SK-N-SH (cell line): ENCODE measurements around the gene PMS2. TPM values are rescaled to one million over a fixed set of nuclear protein-coding genes. Genes with fewer than 3 reads are reported as not detected.

Experiments used
- CTCF ChIA-PET: fragments of 300-600, 350-600 bp; formaldehyde crosslinking; extraction: SDS; loops from one replicate; lab custom pipeline; 2021; lab: Yijun Ruan, JAX
- POLR2A ChIA-PET: fragments of 350-600 bp; sonication (Branson Sonifier 250); formaldehyde crosslinking; extraction: SDS; loops from one replicate; lab custom pipeline; 2020; ENCODE audit warnings: antibody characterized with exemption, inconsistent platforms; lab: Yijun Ruan, JAX
- DNase-seq: peaks from one replicate; pipeline ENCODE4 v3.0.0; 2012
- H2AFZ ChIP-seq: fragments of 200-600 bp; sonication (generic); 2 replicates; pipeline ENCODE4 v1.8.1; 2016; ENCODE audit warnings: antibody characterized with exemption, mild to moderate bottlenecking, low read depth
- H3F3A ChIP-seq: fragments of 200-600 bp; sonication (generic); replicated peaks from 2 replicates; pipeline ENCODE3; 2016; ENCODE audit warnings: antibody characterized with exemption, mild to moderate bottlenecking; ENCODE audit not compliant: insufficient read depth
- H3K27ac ChIP-seq, 2 experiments: fragments of 200-500 bp in 1 of 2; fragments of 200-600 bp in 1 of 2; sonication (Bioruptor generic) in 1 of 2; sonication (generic), shearing (Covaris generic) in 1 of 2; 2 replicates each; pipeline versions ENCODE4 v1.5.1 to v1.6.1; 2014 to 2016; ENCODE audit warnings: low read depth in 2 of 2, inconsistent platforms in 1 of 2, low read length in 1 of 2, mild to moderate bottlenecking in 1 of 2, mixed read lengths in 1 of 2
- H3K27me3 ChIP-seq: fragments of 200-600 bp; sonication (generic), shearing (Covaris generic); 2 replicates; pipeline ENCODE4 v1.6.1; 2016; ENCODE audit warnings: mixed run types; ENCODE audit not compliant: insufficient read depth
- H3K36me3 ChIP-seq, 2 experiments: fragments of 200-500 bp in 1 of 2; fragments of 200-600 bp in 1 of 2; sonication (Bioruptor generic) in 1 of 2; sonication (generic) in 1 of 2; replicated peaks in 1 of 2; 2 replicates each; pipeline versions ENCODE3 to v1.5.1; 2014 to 2016; ENCODE audit warnings: low read length in 1 of 2, mild to moderate bottlenecking in 1 of 2; ENCODE audit not compliant: insufficient read depth in 2 of 2, control insufficient read depth in 1 of 2
- H3K4me1 ChIP-seq, 2 experiments: fragments of 200-500 bp in 1 of 2; fragments of 200-600 bp in 1 of 2; sonication (Bioruptor generic) in 1 of 2; sonication (generic), shearing (Covaris generic) in 1 of 2; 2 replicates each; pipeline versions ENCODE4 v1.5.1 to v1.6.1; 2014 to 2016; ENCODE audit warnings: low read depth in 1 of 2, low read length in 1 of 2, mixed run types in 1 of 2; ENCODE audit not compliant: insufficient read depth in 2 of 2, control insufficient read depth in 1 of 2
- H3K4me2 ChIP-seq: fragments of 200-600 bp; sonication (generic), shearing (Covaris generic); 2 replicates; pipeline ENCODE4 v1.6.1; 2017; ENCODE audit warnings: mixed run types
- H3K4me3 ChIP-seq, 2 experiments: fragments of 200-500 bp in 1 of 2; fragments of 200-600 bp in 1 of 2; sonication (Bioruptor generic) in 1 of 2; sonication (generic), shearing (Covaris generic) in 1 of 2; 2 replicates each; pipeline versions ENCODE4 v1.5.1 to v1.8.1; 2014 to 2016; ENCODE audit warnings: low read depth in 2 of 2, inconsistent platforms in 1 of 2, low read length in 1 of 2, mild to moderate bottlenecking in 1 of 2, mixed read lengths in 1 of 2, moderate library complexity in 1 of 2
- H3K79me2 ChIP-seq: fragments of 200-600 bp; sonication (generic); 2 replicates; pipeline ENCODE4 v1.8.1; 2017; ENCODE audit warnings: mild to moderate bottlenecking; ENCODE audit not compliant: insufficient read depth
- H3K9ac ChIP-seq: fragments of 200-600 bp; sonication (generic); 2 replicates; pipeline ENCODE4 v1.6.1; 2017; ENCODE audit warnings: mixed run types
- H3K9me2 ChIP-seq: fragments of 200-600 bp; sonication (generic); 2 replicates; pipeline ENCODE4 v1.6.1; 2017; ENCODE audit warnings: mixed run types
- H3K9me3 ChIP-seq: fragments of 200-600 bp; sonication (generic); 2 replicates; pipeline ENCODE4 v1.6.1; 2017; ENCODE audit warnings: mixed run types, mild to moderate bottlenecking, moderate library complexity
- H4K20me1 ChIP-seq: fragments of 200-600 bp; sonication (generic); 2 replicates; pipeline ENCODE4 v1.6.1; 2017; ENCODE audit warnings: mild to moderate bottlenecking, mixed run types; ENCODE audit not compliant: insufficient read depth
- ELF1 ChIP-seq: IDR thresholded peaks from 2 replicates; pipeline ENCODE4 v1.4.0; 2012
- EZH2phosphoT487 ChIP-seq: fragments of 200-600 bp; sonication (generic); IDR thresholded peaks from 2 replicates; pipeline ENCODE4 v1.6.1; 2017; ENCODE audit warnings: low read depth, mixed run types, mild to moderate bottlenecking, antibody characterized with exemption, moderate library complexity, borderline replicate concordance
- FOXM1 ChIP-seq: IDR thresholded peaks from 2 replicates; pipeline ENCODE4 v1.4.0; 2012; ENCODE audit warnings: low read depth, mild to moderate bottlenecking
- GABPA ChIP-seq: IDR thresholded peaks from 2 replicates; pipeline ENCODE4 v1.4.0; 2012; ENCODE audit warnings: low read depth, mild to moderate bottlenecking
- IRF3 ChIP-seq: fragments of 150-350 bp; IDR thresholded peaks from 2 replicates; pipeline ENCODE4 v1.6.1; 2016; ENCODE audit warnings: mild to moderate bottlenecking, low read depth, low read length
- MEF2A ChIP-seq: IDR thresholded peaks from 2 replicates; pipeline ENCODE4 v1.4.0; 2012; ENCODE audit warnings: low read depth, borderline replicate concordance
- POLR2AphosphoS5 ChIP-seq: IDR thresholded peaks from 2 replicates; pipeline ENCODE4 v1.6.1; 2012; ENCODE audit warnings: low read depth, low read length
- RAD21 ChIP-seq: IDR thresholded peaks from 2 replicates; pipeline ENCODE4 v1.6.1; 2012; ENCODE audit warnings: mild to moderate bottlenecking, low read length
- RXRA ChIP-seq: IDR thresholded peaks from 2 replicates; pipeline ENCODE4 v1.4.0; 2012; ENCODE audit warnings: low read depth, mild to moderate bottlenecking, borderline replicate concordance
- SIN3A ChIP-seq: IDR thresholded peaks from 2 replicates; pipeline ENCODE4 v1.6.1; 2012; ENCODE audit warnings: low read depth, mild to moderate bottlenecking, low read length, moderate library complexity, borderline replicate concordance
- SMC3 ChIP-seq: IDR thresholded peaks from 2 replicates; pipeline ENCODE4 v1.6.1; 2012; ENCODE audit warnings: low read depth, low read length, improper control_type of control experiment
- TCF12 ChIP-seq: IDR thresholded peaks from 2 replicates; pipeline ENCODE4 v1.4.0; 2012
- USF2 ChIP-seq: fragments of 150-350 bp; IDR thresholded peaks from 2 replicates; pipeline ENCODE4 v1.6.1; 2017; ENCODE audit warnings: antibody characterized with exemption, low read length, low read depth, borderline replicate concordance
- YY1 ChIP-seq: IDR thresholded peaks from 2 replicates; pipeline ENCODE4 v1.4.0; 2012; ENCODE audit warnings: low read depth, mild to moderate bottlenecking
- ZBTB33 ChIP-seq: IDR thresholded peaks from 2 replicates; pipeline ENCODE4 v1.4.0; 2012; ENCODE audit warnings: low read depth, borderline replicate concordance
- WGBS: methylation state at CpG from one replicate; pipeline ENCODE4 v1.1.6; 2017; ENCODE audit warnings: low lambda C conversion rate; 5-methylcytosine and 5-hydroxymethylcytosine counted together
- polyA plus RNA-seq, 3 experiments: library from polyadenylated mRNA; depleted of rRNA; stranded (reverse); fragments of >200 nt; gene quantifications; 2 replicates each; pipeline ENCODE4 v1.2.3, GENCODE V29; 2012

The PMS2 gene
- polyA plus RNA-seq, 1 of the 3 experiments (the other 2 are of a cell fraction), result 9.6 TPM

- WGBS, result 97% methylated on average over 5 of the region's 5 CpGs
- POLR2A ChIA-PET, result interaction anchor here (1.0 to 1.3 kb wide), 2 partner anchors 12 to 23 kb away, joined by 4 read pairs; partner anchors contain the start of genes AIMP2 and PMS2
- peaks cover 63 to 65% of the 10 kb centered on the region in 2 experiments for H3K36me3 ChIP-seq
Measured at GRCh38 chr7:6032167-6032566, 23.3 kb upstream of the PMS2 start.

GRCh38 chr7:6031567-6031966 lies 22.7 kb upstream of the PMS2 start:
- H3K79me2 ChIP-seq, result peaks cover 42% of the 10 kb centered on the region
- peaks cover 64 to 65% of the 10 kb centered on the region in 2 experiments for H3K36me3 ChIP-seq
- POLR2A ChIA-PET, result interaction anchor here (1.0 to 1.3 kb wide), 2 partner anchors 11 to 22 kb away, joined by 4 read pairs; partner anchors contain the start of genes AIMP2 and PMS2
- WGBS, result 91% methylated on average over 3 of the region's 3 CpGs
- CTCF ChIA-PET, result interaction anchor here (0.9 to 2.2 kb wide), 4 partner anchors 9 to 34 kb away, joined by 3 to 7 read pairs (median 4); partner anchors contain the start of genes AIMP2 and PMS2
- H3K9me2 ChIP-seq, result no peaks in the 10 kb centered on the region
- H3K4me3 ChIP-seq, result no peak overlapping the region
- H3K4me1 ChIP-seq, result no peaks in the 10 kb centered on the region; a peak in 1 of 4 replicates
- peaks cover 11% of the 10 kb centered on the region for H3F3A ChIP-seq
- H4K20me1 ChIP-seq, result no peaks in the 10 kb centered on the region
- TF ChIP-seq GABPA (no peak), SMC3 (no peak), RAD21 (no peak), ZBTB33 (no peak), EZH2phosphoT487 (no peak), IRF3 (no peak), YY1 (no peak), TCF12 (no peak), RXRA (no peak), FOXM1 (no peak), ELF1 (no peak), MEF2A (no peak), POLR2AphosphoS5 (no peak), SIN3A (no peak), USF2 (no peak)
- no peak overlapping the region for H2AFZ ChIP-seq
- H3K4me2 ChIP-seq, result no peak overlapping the region
- no peaks in the 10 kb centered on the region for H3K27me3 ChIP-seq
- H3K9ac ChIP-seq, result no peak overlapping the region
- no peak overlapping the region for H3K27ac ChIP-seq
- no peak for DNase-seq
- H3K9me3 ChIP-seq, result no peaks in the 10 kb centered on the region

More at GRCh38 chr7:6032167-6032566, 23.3 kb upstream of the PMS2 start:
- Histone ChIP-seq H3K9me2 (no peaks in the 10 kb centered on the region), H2AFZ (no peak overlapping the region), H3K4me2 (no peak overlapping the region), H3K4me3 (no peak overlapping the region), H3K79me2 (peaks cover 42% of the 10 kb centered on the region), H4K20me1 (no peaks in the 10 kb centered on the region), H3K27ac (no peak overlapping the region), H3K4me1 (no peaks in the 10 kb centered on the region), H3K9me3 (no peaks in the 10 kb centered on the region), H3F3A (peaks cover 6% of the 10 kb centered on the region), H3K9ac (no peak overlapping the region), H3K27me3 (no peaks in the 10 kb centered on the region)
- TF ChIP-seq IRF3 (no peak), MEF2A (no peak)
- no peak for DNase-seq
- CTCF ChIA-PET, result interaction anchor here (1.2 to 1.7 kb wide), 4 partner anchors 23 to 282 kb away, joined by 4 read pairs; partner anchors contain the start of genes AIMP2 and PMS2
